SKM-1 treated with dmso at 0.1 percent for 144 hours (cell line): ENCODE results near the gene AP4M1.

Experiments used
- DNase-seq: peaks from one replicate; lab custom pipeline; 2025; ENCODE audit not compliant: unreplicated experiment; lab: John Stamatoyannopoulos, UW

The AP4M1 gene

DNA sequence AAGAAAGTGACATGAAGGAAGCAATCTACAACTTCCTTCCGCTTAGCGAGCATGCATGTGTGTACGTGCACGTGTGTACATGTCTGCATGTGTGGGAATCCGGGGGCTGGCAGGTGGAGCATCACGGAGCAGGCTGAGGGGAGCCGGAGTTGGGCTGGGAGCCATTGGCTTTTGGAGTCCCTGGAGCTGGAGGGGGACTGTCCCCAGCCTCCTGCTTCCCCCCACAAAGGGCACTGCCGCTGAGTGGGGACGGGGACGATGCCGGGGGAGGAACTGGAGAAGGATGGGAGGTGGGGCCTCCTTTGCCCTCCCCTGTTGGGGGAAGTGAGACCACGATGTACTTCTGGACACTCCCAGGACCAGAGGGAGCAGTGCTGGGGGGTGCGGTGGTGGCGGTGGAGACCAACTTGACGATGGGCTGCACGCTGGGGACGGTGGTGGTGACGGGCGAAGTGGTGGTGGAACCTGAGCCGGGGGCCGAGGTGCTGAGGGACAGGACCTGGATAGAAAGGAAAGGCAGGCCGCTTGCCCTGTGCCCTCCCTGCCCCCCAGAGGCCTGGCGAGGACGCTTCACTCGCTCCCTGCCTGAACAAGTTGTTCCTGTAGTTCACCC lies 5.8 kb downstream of the AP4M1 start:
- DNase-seq = no peak

DNA sequence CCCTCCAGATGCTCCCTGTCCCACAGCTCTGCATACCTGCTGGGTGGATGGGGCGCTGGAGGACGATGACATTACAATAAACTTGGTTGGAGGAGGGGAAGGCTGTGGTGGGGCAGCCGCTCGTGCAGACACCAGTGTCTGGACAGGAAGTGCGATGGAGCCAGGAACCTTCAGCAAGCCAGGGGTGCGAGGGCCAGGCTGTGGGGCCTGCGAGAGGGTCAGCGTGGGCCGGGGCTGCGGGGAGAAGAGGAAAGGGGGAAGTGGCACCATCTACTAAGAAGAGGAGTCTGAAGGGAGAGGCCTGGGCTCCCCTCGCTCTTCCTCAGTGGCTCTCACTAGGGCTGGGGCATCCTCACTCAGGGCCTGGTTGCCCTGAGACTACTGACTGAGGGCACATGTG lies 6.4 kb downstream of the AP4M1 start:
- DNase-seq = no peak

DNA sequence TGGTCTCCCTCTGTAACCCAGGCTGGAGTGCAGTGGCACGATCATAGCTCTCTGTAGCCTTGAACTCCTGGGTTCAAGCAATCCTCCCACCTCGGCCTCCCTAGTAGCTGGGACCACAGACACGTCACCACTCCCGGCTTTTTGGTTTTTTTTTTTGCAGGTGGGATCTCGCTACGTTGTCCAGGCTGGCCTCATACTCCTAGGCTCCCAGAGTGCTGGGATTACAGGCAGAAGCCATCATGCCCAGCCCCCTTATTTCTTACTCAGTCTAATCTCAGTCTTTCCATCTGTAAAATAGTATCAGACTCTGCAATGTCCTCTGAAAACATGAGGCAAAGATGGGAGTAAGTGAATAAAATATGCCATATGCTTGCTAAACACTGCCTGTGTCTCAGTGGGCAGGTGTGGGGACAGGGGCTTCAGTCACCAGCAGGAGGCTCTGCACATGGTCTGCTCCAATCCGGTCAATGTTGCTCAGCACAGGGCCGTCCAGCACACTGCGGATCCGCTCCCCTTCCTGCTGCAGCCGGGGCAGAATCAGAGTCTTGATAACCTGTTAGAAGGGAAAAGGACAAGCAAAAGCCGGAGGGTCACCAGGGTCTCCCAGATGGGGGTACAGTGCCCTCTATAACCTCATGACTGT lies 8.2 kb downstream of the AP4M1 start:
- DNase-seq = no peak

DNA sequence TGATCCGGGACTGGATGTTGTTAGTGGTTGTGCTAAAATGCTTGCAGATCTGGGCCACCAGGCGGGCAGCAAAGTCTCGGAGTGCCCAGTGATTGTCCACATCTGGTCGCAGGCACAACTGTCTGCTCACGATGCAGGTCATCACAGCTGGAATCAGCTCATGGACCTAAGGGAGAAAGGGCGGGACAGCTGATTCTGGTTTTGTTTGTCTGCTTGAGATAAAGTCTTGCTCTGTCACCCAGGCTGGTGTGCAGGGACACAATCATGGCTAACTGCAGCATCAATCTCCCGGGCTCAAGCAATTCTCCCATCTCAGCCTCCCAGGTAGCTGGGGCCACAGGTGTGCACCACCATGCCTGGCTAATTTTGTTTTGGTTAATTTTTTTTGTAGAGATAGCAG lies 9.7 kb downstream of the AP4M1 start:
- DNase-seq = no peak

DNA sequence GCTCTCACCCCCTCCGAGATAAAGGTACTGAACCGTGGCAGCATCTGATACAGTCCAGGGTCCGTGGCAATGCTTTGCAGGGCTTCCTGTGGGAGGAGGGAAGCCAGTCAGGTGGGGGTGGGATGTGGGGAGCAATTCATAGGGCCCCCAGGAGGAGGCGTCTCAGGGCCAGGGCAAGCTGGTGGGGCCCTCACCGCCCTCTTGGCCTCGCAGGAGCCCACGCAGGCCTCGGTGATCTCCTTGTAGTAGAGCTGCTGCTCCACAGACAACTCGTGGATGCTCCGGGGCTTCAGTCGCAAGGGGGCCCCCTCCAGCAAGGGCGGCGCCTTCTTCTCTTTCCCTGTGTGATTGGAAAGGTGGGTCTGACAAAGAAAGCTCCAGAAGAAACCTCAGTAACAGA lies 10.5 kb downstream of the AP4M1 start:
- no peak for DNase-seq

DNA sequence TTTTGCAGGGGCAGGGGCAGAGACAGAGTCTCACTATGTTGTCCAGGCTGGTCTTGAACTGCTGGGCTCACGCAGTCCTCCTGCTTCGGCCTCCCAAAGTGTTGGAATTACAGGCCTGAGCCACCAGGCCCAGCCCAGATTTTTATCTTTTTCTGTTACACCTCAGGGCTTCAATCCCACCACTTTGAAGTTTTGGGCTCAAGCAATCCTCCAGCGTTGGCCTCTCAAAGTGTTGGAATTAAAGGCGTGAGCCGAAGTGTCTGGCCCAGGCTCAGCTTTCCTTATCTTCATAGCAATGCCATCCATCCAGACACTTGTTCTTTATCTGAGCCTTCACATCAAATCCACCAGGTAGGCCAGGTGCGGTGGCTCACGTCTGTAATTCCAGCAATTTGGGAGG lies 13.6 kb downstream of the AP4M1 start:
- DNase-seq = no peak

DNA sequence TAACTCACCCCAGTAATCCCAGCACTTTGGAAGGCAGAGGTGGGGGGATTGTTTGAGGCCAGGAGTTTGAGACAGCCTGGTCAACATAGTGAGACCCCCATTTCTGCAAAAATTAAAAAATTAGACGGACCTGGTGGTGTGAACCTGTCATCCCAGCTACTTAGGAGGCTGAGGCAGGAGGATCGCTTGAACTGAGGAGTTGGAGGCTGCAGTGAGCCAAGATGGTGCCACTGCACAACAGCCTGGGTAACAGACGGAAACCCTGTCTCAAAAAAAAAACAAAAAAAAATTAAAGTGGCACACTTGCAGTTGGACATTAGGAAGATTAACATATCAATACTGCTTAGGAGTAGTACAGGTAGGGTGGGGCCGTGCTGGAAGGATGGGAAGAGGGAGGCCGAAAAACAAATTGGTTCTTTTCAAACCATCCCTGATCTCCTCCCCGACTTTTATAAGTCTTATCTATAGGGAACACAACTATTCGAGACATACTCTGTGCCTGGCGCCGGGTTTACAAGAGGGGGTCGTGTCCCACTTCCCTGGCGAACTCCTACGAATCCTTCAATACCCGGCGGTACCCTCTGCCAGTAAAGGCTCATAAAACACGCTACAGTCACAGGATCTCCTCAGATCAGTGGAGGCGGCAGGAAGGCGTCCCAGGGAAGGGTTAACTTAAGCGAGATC lies 17.1 kb downstream of the AP4M1 start:
- DNase-seq = peak; percentile 38

DNA sequence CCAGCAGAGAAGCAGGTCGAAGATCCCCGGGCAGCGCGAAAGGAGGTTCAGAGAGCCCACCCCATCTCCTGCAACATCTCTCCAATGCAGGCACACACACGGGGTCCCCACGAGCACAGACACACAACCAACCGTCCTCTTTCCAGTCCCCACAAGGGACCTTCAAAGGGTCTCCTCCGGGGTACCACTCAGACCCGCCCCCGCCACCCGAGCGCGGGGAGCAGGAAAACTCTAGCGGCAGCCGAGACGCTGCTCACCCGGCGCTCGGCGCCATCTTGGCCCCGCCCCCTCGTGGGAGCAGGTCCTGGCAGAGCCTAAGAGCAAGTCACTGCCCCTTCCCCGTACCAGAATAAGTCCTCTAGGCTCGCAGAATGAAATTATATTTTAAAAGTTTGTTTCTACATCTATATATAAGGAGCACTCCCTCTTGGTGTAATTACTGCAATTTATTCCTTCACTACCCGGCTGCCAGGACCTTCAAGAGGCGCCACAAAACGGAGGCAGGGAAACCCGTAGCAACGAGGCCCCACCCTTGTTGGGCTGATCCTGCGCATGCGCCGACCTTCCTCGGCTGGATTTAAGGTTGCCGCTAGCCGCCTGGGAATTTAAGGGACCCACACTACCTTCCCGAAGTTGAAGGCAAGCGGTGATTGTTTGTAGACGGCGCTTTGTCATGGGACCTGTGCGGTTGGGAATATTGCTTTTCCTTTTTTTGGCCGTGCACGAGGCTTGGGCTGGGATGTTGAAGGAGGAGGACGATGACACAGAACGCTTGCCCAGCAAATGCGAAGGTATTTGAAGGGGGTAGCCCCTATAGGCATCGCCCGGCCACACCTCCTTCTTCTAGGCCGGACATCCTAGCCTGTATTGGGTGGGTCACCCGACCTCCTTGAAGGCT lies 17.9 kb downstream of the AP4M1 start, which contains the start of the genes CNPY4 and TAF6:
CNPY4 (plus strand) TSS at position 563 of the 898 bp plus-strand sequence; CDS start at position 674, 111 bp downstream.
TAF6 (minus strand) TSS at position 287 of the 898 bp plus-strand sequence. CDS start 5,149 bp downstream, outside the sequence.
- DNase-seq = peak; percentile 94

DNA sequence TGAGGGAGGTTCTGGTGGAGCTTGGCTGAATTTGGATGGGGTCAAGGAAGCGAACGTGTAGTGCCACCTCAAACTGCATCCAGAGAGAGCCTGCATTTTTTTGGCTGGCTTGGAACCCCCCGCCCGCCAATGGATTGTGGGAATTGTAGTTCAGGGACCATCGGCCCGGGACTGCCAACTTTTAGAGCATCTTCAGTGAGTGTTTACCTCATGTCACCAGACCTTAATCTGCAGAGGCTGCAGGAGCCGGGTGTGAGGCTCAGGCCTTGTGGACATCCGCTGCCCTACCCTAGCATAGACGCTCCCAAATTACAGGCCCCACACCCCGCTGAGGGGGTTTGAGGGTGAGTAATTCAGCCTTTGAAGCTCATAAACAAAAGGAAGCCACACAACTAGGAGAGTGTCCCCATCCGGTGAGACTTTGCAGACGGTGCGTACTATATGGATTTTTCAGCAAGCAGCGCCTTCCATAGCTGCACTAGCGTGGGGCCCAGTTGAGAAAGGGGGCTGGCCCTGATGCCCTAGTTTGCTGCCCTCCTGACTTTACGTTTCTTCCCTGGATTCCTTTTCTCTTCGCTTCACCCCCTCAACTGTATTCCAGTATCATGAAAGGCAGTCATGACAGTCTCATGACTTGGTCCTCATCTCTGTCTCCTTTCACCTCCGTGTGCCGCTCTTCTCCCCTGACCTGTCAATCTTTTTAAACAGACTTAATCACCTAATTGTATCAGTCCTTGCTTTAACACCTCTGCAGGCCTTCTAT lies 18.7 kb downstream of the AP4M1 start:
- no peak for DNase-seq

DNA sequence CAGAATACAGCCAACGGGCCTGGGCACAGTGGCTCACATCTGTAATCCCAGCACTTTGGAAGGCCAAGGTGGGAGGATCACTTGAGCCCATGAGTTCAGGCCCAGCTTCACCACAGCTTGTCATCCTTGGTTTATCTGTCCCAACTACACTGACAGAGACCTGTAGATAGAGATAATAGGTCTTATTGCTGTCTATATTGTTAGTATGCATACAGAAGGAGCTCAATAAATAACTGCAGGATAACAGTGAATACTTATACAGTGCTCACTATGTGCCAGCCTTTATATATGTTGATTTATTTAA lies 19.2 kb downstream of the AP4M1 start:
- no peak for DNase-seq

DNA sequence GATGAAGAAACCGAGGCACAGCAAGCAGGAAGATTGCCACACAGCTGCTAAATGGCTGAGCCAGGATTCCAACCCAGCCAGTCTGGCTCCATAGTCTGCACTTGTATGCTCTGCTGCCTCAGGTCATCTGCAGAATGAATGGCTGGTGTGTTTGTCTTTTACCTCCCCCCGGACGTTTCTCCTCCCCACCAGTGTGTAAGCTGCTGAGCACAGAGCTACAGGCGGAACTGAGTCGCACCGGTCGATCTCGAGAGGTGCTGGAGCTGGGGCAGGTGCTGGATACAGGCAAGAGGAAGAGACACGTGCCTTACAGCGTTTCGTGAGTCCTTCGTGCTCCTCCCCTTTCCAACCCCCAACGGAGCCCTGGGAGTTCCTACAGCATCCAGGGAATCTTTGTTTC lies 20.6 kb downstream of the AP4M1 start:
- no peak for DNase-seq

DNA sequence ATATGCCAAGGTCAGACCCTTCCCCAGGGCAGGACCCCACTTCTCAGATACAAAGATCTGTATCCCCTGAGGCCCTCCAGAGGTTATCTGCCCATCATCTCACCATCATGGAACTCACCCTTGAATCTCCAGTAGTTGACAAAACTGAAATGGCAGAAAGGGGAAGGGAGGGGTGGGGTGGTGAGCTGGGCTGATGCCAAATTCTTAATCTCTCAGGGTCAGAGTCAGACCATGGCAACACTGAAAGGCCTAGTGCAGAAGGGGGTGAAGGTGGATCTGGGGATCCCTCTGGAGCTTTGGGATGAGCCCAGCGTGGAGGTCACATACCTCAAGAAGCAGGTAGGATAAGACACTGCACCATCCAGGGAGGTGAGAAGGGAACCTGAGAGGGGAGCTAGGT lies 21.1 kb downstream of the AP4M1 start:
- DNase-seq = no peak

DNA sequence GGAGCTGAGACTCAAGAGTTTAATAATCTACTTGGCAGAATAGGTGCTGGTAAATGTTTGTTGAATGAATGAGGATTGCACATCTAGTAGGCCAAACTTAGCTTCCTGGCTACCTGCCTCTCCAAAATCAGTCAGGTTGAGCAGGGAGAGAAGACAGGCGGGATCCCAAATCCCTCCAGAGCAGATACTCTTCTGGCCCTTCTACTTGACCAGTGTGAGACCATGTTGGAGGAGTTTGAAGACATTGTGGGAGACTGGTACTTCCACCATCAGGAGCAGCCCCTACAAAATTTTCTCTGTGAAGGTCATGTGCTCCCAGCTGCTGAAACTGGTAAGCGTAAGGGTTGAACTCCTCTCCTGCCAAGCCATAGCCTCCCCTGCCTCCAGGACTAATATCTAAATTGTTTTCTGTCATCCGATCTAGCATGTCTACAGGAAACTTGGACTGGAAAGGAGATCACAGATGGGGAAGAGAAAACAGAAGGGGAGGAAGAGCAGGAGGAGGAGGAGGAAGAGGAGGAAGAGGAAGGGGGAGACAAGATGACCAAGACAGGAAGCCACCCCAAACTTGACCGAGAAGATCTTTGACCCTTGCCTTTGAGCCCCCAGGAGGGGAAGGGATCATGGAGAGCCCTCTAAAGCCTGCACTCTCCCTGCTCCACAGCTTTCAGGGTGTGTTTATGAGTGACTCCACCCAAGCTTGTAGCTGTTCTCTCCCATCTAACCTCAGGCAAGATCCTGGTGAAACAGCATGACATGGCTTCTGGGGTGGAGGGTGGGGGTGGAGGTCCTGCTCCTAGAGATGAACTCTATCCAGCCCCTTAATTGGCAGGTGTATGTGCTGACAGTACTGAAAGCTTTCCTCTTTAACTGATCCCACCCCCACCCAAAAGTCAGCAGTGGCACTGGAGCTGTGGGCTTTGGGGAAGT lies 23.1 kb downstream of the AP4M1 start:
- no peak for DNase-seq

DNA sequence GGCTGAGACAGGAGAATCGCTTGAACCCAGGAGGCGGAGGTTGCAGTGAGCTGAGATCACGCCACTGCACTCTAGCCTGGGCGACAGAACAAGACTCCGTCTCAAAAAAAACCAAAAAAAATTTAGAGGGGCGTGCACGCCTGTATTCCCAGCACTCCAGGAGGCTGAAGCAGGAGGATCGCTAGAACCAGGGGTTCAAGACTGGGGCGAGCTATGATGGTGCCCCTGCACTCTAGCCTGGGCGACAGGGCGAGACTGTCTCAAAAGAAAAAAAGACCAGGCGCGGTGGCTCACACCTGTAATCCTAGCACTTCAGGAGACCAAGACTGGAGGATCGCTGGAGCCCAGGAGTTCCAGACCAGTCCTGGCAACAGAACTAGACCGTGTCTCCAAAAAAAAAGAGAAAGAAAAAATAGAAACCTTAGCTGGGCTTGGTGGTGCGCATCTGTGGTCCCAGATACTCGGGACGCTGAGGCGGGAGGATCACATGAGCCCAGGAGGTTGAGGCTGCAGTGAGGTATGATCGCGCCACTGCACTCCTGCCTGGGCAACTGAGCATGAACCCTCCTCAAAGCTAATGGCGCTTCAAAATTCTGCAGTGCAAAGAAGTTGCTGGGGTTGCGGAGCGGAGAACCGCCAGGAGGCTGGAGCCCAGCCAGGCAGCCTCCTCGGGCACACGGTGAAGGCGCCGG lies 24.9 kb downstream of the AP4M1 start:
- DNase-seq = no peak

DNA sequence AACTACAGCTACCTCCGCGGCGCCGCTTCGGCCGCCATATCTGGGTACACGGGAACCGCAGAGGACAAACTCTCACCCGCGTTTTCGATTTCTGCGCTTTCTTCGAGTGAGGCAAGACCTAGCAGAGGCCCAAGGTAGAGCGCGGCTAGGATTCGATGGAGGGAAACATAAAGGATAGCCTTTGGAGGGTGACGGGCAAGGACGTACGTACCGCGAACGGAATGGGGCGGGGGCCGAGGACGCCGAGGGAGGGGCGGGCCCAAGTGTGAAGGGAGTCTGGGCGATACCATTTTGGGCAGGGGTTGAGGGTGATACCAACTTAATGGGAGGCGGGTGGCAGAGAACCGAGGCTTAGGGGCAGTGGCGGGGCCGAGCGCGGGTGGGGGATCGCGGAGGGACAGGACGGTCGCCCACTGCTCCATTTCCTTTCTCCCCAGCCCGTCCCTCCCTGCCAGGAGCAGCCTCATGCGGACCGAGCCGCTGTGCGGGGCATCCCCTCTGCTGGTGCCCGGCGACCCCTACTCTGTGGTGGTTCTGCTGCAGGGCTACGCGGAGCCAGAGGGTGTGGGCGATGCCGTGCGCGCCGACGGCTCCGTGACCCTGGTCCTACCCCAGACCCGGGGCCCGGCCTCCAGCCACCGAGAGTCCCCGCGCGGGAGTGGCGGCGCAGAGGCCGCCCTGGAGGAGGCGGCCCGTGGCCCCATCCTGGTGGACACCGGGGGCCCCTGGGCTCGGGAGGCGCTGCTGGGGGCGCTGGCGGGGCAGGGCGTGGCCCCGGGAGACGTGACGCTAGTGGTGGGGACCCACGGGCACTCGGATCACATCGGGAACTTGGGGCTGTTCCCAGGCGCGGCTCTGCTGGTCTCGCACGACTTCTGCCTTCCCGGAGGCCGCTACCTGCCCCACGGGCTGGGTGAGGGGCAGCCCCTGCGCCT lies 25.8 kb downstream of the AP4M1 start, which contains the start of gene MBLAC1:
MBLAC1 (plus strand) TSS at position 37 of the 935 bp plus-strand sequence; CDS start at position 466, 429 bp downstream.
- peak; percentile 90 for DNase-seq

DNA sequence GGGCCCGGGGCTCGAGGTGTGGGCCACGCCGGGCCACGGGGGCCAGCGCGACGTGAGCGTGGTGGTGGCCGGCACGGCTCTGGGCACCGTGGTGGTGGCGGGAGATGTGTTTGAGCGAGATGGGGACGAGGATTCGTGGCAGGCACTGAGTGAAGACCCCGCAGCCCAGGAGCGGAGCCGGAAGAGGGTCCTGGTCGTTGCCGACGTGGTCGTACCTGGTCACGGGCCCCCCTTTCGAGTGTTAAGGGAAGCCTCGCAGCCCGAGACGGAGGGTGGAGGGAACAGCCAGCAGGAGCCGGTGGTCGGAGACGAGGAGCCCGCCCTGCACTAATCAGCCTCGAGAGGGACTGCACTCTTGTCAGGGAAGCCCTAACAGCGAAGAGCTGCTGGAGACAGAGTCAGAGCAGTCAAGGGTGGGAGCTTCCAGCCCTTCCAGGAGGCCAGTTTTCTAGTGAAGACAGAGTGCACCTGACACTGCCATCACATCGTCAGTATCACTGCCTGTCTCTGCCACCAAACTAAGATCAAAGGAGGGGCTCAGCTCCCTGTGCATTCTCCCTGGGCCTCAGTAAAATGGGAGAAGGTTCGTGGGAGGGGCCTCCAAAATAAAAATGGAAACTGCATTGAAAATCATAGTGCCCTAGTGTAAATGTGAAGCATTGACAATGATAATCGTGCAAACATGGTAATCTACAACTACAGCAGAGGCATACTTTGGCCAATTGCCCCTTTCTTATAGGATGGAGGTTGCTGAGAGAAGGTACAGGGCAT lies 26.6 kb downstream of the AP4M1 start:
- no peak for DNase-seq

DNA sequence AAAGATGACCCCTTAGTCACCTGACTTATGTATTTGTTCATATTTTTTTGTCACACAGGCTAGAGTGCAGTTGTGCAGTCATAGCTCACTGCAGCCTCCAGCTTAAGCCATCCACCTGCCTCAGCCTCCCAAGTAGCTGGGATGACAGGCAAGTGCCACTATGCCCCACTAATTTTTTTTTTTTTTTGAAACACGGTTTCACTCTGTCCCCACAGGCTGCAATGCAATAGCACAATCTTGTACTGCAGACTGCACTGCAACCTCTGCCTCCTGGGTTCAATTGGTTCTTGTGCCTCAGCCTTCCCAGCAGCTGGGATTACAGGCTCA lies 27.2 kb downstream of the AP4M1 start:
- no peak for DNase-seq
